ENCODE data around the gene GRIK1.

Gene GRIK1

DNA sequence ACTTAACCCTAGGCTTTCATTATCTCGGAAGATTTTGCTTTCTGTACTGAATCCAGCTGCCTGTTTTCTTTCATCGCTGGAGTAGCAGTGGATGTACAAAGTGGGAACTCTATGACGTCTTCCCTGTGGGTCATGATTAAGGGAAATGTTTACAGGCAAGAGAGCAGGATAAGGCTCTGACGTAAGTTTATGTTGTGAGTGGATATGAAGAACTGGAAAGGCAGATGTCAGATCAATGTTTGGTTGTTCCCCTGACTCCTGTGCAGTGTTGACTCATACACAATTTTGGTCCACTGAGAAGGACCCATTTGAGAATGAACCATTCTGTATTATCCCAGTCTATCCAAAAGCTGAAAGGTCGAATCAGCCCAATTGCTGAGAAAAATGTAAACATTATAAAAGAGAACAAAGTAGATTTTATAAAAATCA is 292.4 kb downstream of the GRIK1 start:
- Histone ChIP-seq H3K9me3 (ENCODE audit: control insufficient read depth, low read length) (no peaks in the 10 kb centered on the region), H3K27me3 (replicated peaks; ENCODE audit: control insufficient read depth, insufficient read depth, low read length, poor library complexity, severe bottlenecking) (no peaks in the 10 kb centered on the region), H3K4me1 (ENCODE audit: control insufficient read depth, insufficient read depth, low read length, poor library complexity, severe bottlenecking) (no peaks in the 10 kb centered on the region), H3K4me3 (ENCODE audit: insufficient read depth, low read depth, low read length, poor library complexity, severe bottlenecking) (no peak overlapping the region), H3K27ac (ENCODE audit: insufficient read depth, low read length, poor library complexity, severe bottlenecking) (no peak overlapping the region), H3K36me3 (ENCODE audit: control insufficient read depth, insufficient read depth, low read length) (no peaks in the 10 kb centered on the region)
- DNase-seq: no peak

DNA sequence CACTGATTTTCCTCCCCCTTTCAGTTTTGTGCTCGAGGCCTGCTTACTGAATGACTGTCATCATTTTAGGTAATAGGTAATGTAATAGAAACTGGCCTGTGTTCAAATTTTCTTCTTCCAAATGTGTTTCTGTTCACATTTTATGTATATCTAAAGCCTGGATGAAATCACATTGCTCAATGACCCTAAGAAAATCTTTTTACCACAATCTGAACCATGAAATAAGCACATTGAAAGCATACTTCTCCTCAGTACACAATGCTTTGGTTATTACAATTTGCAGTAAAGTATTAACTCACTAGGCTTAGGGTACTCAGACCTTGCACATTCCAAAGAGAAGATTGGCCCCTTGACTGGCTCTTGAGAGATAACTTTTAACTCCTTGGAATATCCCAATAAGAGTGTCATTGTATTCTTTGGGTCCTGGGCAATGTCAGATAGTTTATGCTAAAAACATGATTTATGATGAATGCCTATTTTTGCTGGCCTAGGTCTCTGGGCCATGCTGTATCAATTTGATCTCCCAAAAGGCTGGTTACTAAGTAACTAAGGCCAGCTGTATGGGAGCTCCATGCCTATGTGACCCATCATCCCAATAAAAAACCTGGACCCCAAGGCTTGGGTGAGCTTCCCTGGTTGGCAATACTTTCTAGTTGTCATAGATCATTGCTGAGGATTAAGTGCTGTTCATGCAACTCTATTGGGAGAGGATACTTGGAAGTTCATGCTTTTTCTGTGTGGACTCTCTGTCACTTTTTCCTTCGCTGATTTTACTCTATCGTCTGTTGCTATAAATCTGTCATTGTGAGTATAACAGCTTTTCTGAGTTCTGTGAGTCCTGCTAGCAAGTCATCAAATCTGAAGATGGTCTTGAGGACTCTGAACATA is 293.9 kb downstream of the GRIK1 start:
- Histone ChIP-seq H3K27me3 (replicated peaks; ENCODE audit: control insufficient read depth, insufficient read depth, low read length, poor library complexity, severe bottlenecking) (no peaks in the 10 kb centered on the region), H3K36me3 (ENCODE audit: control insufficient read depth, insufficient read depth, low read length) (no peaks in the 10 kb centered on the region), H3K4me1 (ENCODE audit: control insufficient read depth, insufficient read depth, low read length, poor library complexity, severe bottlenecking) (no peaks in the 10 kb centered on the region), H3K27ac (ENCODE audit: insufficient read depth, low read length, poor library complexity, severe bottlenecking) (no peak overlapping the region), H3K4me3 (ENCODE audit: insufficient read depth, low read depth, low read length, poor library complexity, severe bottlenecking) (no peak overlapping the region), H3K9me3 (ENCODE audit: control insufficient read depth, low read length) (no peaks in the 10 kb centered on the region)
- DNase-seq: no peak

DNA sequence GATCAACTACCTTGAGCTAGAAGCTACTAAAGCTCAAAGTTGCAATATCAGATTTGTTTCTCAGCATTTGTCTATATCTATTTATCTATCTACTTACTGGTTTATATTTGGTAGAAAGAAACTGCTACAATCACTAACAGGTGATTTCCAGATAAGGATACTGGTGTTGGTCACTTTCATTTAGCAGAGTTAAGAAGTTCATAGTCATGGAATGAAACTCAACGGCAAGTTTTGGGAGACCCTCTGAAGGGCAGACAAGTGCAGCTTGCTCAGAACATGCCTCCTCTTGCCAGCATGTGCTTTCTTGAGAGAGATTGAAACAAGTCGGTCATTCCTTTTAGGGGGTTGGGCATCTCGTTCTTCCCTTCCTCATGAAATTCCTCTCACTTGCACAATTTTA is 296.5 kb downstream of the GRIK1 start:
- H3K27me3 ChIP-seq (replicated peaks; ENCODE audit: control insufficient read depth, insufficient read depth, low read length, poor library complexity, severe bottlenecking): no peaks in the 10 kb centered on the region
- no peak for DNase-seq
- no peak overlapping the region for H3K27ac ChIP-seq (ENCODE audit: insufficient read depth, low read length, poor library complexity, severe bottlenecking)
- H3K4me1 ChIP-seq (ENCODE audit: control insufficient read depth, insufficient read depth, low read length, poor library complexity, severe bottlenecking): no peaks in the 10 kb centered on the region
- no peaks in the 10 kb centered on the region for H3K36me3 ChIP-seq (ENCODE audit: control insufficient read depth, insufficient read depth, low read length)
- no peak overlapping the region for H3K4me3 ChIP-seq (ENCODE audit: insufficient read depth, low read depth, low read length, poor library complexity, severe bottlenecking)
- no peaks in the 10 kb centered on the region for H3K9me3 ChIP-seq (ENCODE audit: control insufficient read depth, low read length)

DNA sequence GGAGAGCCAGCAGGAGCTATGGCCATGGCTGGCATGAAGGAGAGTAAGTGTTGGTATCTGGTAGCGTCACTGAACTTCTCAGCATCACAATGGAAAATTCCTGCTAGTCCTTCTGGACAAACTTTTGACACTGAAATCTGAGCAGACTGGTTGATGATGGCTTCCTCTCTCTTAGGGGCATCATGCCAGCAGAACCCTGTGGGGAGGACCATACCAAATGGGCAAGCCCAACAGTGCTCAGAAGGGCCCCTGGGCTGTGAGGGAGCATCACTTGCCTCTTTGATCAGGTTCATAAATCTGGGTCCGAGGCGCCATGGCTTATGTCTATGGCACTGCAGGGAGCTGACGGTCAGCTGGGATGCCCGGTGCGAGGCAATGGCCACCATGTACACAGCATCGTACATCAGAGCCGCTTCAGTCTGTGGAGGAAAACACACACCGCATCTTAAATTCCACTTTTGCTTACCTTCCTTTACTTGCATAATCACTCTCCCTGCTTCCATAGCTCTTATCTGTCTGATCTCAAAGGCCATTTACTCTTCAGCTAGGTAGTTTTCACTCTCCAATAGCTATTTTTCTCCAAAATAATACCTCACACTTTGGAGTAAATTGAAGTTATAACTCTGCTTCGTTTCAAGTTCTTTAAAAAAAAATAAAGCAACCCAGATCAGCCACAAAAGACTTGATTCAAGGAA is 297.1 kb downstream of the GRIK1 start:
- Histone ChIP-seq H3K27ac (ENCODE audit: insufficient read depth, low read length, poor library complexity, severe bottlenecking) (no peak overlapping the region), H3K9me3 (ENCODE audit: control insufficient read depth, low read length) (no peaks in the 10 kb centered on the region), H3K4me3 (ENCODE audit: insufficient read depth, low read depth, low read length, poor library complexity, severe bottlenecking) (no peak overlapping the region), H3K4me1 (ENCODE audit: control insufficient read depth, insufficient read depth, low read length, poor library complexity, severe bottlenecking) (no peaks in the 10 kb centered on the region), H3K36me3 (ENCODE audit: control insufficient read depth, insufficient read depth, low read length) (no peaks in the 10 kb centered on the region), H3K27me3 (replicated peaks; ENCODE audit: control insufficient read depth, insufficient read depth, low read length, poor library complexity, severe bottlenecking) (no peaks in the 10 kb centered on the region)
- no peak for DNase-seq

DNA sequence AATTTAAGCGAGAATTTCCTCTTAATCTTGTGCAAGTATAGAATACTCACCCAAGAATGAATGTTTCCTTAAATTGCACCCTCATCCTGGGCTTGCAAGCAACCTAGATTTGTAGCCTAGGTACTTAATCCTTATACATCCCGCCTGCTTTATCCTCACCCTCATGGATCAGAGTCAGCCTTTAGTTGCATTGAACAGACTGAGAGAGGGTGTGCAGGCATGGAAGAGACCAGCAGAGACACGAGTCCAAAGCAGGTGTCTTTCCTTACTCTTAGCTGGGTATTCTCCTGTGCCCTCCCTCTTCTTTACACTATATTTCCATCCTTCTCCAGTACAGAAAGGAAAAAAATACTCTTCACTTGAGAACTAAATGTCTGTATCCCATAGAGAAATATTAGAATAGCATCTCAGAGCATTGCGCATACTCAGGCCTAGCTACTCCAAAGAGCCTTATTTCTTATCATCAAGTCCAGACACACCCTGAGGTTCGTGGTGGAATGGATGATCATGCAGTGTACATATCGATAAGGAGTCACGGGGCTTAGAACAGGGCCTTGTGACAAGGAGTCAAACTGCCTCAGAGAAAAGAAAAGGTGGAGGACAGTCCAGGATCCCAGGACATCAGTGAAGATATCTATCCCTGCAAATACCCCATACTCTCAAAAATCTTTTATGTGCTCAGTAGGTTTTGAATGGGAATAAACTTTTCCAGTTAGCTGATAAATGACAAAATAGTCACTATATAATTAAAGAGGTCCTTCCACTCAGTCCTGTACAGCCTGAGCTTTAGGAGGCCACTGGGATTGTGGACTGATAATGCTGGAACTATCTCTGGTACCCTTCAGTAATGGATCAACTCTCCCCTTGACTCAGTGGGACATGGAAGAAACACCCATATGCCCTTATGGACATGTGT is 297.9 kb downstream of the GRIK1 start:
- no peak overlapping the region for H3K27ac ChIP-seq (ENCODE audit: insufficient read depth, low read length, poor library complexity, severe bottlenecking)
- no peaks in the 10 kb centered on the region for H3K36me3 ChIP-seq (ENCODE audit: control insufficient read depth, insufficient read depth, low read length)
- no peak overlapping the region for H3K4me3 ChIP-seq (ENCODE audit: insufficient read depth, low read depth, low read length, poor library complexity, severe bottlenecking)
- H3K4me1 ChIP-seq (ENCODE audit: control insufficient read depth, insufficient read depth, low read length, poor library complexity, severe bottlenecking): no peaks in the 10 kb centered on the region
- no peak for DNase-seq
- H3K9me3 ChIP-seq (ENCODE audit: control insufficient read depth, low read length): no peaks in the 10 kb centered on the region
- H3K27me3 ChIP-seq (replicated peaks; ENCODE audit: control insufficient read depth, insufficient read depth, low read length, poor library complexity, severe bottlenecking): no peaks in the 10 kb centered on the region

DNA sequence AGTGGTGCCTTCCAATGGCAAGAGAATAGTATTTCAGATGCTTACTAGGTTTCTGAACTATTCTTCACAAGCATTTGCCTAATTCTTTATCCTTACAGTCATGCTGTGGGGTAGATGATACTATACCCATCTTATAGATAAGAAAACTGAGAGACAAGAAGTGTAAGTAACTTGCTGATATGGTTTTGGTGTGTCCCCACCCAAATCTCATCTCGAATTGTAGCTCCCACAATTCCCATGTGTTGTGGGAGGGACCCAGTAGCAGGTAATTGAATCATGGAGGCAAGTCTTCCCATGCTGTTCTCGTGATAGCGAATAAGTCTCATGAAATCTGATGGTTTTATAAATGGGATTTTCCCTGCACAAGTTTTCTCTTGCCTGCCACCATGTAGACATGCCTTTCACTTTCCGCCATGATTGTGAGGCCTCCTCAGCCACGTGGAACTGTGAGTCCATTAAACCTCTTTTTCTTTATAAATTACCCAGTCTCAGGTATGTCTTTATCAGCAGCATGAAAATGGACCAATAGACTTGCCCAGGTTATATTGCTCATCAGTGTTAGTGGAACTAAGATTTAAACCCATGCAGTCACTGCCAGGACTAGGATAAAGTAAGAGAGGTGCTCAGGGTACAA is 298.7 kb downstream of the GRIK1 start:
- H3K27ac ChIP-seq (ENCODE audit: insufficient read depth, low read length, poor library complexity, severe bottlenecking): no peak overlapping the region
- DNase-seq: no peak
- no peaks in the 10 kb centered on the region for H3K9me3 ChIP-seq (ENCODE audit: control insufficient read depth, low read length)
- no peak overlapping the region for H3K4me3 ChIP-seq (ENCODE audit: insufficient read depth, low read depth, low read length, poor library complexity, severe bottlenecking)
- no peaks in the 10 kb centered on the region for H3K4me1 ChIP-seq (ENCODE audit: control insufficient read depth, insufficient read depth, low read length, poor library complexity, severe bottlenecking)
- no peaks in the 10 kb centered on the region for H3K36me3 ChIP-seq (ENCODE audit: control insufficient read depth, insufficient read depth, low read length)
- no peaks in the 10 kb centered on the region for H3K27me3 ChIP-seq (replicated peaks; ENCODE audit: control insufficient read depth, insufficient read depth, low read length, poor library complexity, severe bottlenecking)

DNA sequence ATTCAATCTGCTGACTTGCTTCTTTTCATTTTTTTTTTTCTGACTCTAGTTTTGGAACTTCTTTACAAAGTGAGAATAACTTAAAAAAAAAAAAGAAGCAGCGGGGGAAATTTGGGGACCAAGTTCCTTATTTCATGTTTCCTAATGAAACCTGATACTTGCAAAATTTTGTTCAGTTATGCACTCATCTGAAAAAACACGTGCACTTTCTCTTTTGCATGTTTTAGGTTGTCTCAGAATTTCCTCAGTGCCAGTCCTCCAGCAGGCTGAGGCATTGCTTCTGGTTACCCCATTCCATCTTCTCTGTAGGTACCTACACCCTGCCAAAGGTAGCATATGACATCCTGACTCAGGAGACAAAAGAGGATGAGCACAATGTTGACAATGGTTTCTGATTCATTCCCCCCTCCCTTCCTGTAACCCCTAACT is 299.7 kb downstream of the GRIK1 start:
- H3K9me3 ChIP-seq (ENCODE audit: control insufficient read depth, low read length): no peaks in the 10 kb centered on the region
- no peaks in the 10 kb centered on the region for H3K27me3 ChIP-seq (replicated peaks; ENCODE audit: control insufficient read depth, insufficient read depth, low read length, poor library complexity, severe bottlenecking)
- no peak overlapping the region for H3K27ac ChIP-seq (ENCODE audit: insufficient read depth, low read length, poor library complexity, severe bottlenecking)
- no peak for DNase-seq
- H3K36me3 ChIP-seq (ENCODE audit: control insufficient read depth, insufficient read depth, low read length): no peaks in the 10 kb centered on the region
- H3K4me1 ChIP-seq (ENCODE audit: control insufficient read depth, insufficient read depth, low read length, poor library complexity, severe bottlenecking): no peaks in the 10 kb centered on the region
- H3K4me3 ChIP-seq (ENCODE audit: insufficient read depth, low read depth, low read length, poor library complexity, severe bottlenecking): no peak overlapping the region

DNA sequence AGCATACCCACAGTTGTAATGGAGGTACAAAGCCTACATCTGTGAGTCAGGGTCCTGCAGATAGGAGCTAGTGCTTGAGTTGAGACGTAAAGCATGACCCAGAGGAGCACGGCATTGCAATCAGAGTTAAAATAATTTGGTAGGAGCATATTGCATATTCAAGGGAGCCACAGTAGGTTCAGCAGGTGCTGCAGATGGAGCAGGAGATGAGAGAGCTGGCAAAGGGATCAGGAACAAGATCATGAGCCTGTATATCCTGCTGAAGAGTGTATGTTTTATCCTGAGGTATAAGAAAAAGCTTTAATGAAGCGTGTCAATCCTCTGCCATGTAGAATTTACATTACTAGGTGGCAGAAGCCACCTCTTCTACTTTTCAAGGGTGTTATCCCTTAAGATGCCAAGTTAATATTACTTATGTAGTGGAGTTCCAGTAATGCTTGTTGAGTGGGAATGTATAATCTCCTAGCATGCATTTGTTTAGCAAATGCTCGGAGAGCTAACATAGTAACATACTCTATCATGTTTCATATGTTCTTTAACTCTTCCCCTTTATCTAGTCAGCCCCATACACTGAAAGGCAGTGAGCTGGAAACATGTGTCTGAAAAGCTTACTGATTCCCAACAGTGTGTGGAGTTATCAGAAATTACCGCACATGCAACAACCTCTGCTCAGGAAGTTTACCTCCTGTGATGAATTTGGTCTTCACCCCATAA is 300.3 kb downstream of the GRIK1 start:
- Histone ChIP-seq H3K4me1 (ENCODE audit: control insufficient read depth, insufficient read depth, low read length, poor library complexity, severe bottlenecking) (no peaks in the 10 kb centered on the region), H3K27me3 (replicated peaks; ENCODE audit: control insufficient read depth, insufficient read depth, low read length, poor library complexity, severe bottlenecking) (no peaks in the 10 kb centered on the region), H3K9me3 (ENCODE audit: control insufficient read depth, low read length) (no peaks in the 10 kb centered on the region), H3K4me3 (ENCODE audit: insufficient read depth, low read depth, low read length, poor library complexity, severe bottlenecking) (no peak overlapping the region), H3K27ac (ENCODE audit: insufficient read depth, low read length, poor library complexity, severe bottlenecking) (no peak overlapping the region), H3K36me3 (ENCODE audit: control insufficient read depth, insufficient read depth, low read length) (no peaks in the 10 kb centered on the region)
- DNase-seq: no peak

DNA sequence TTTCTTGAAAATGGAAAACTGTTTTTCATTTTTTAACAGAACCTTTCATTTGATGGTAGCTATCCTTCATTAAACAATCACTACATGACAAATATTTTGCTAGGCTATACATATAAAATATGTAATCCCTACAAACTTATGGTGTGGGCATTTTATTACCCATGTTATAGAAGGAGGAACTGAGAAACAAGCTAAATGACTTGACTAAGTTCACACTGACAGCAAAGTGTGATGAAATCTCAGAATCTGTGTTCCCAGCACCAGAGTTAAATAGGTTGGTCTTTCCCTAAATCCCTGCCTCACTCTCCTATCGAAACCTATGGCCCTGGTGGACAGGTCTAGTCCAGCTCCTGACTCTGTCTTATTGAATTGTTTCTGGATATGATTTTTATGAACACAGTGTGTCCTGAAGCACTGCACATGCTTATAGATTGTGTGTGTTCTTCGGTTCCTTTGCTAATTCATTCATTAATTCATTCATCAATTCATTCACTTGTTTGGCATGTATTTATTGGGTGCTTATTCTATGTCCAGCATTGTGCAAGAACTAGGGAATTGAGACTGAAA is 301.0 kb downstream of the GRIK1 start:
- Histone ChIP-seq H3K27ac (ENCODE audit: insufficient read depth, low read length, poor library complexity, severe bottlenecking) (no peak overlapping the region), H3K4me1 (ENCODE audit: control insufficient read depth, insufficient read depth, low read length, poor library complexity, severe bottlenecking) (no peaks in the 10 kb centered on the region), H3K9me3 (ENCODE audit: control insufficient read depth, low read length) (no peaks in the 10 kb centered on the region), H3K4me3 (ENCODE audit: insufficient read depth, low read depth, low read length, poor library complexity, severe bottlenecking) (no peak overlapping the region), H3K27me3 (replicated peaks; ENCODE audit: control insufficient read depth, insufficient read depth, low read length, poor library complexity, severe bottlenecking) (no peaks in the 10 kb centered on the region), H3K36me3 (ENCODE audit: control insufficient read depth, insufficient read depth, low read length) (no peaks in the 10 kb centered on the region)
- DNase-seq: no peak
